Keratinocyte (primary cell): Measurements from ENCODE around the gene UBR2. TPM values are rescaled to one million over a fixed set of nuclear protein-coding genes. Genes with fewer than 3 reads are reported as not detected.
"Not testable (repeated sequence)": the region's sequence is repeated elsewhere in the genome, so short reads cannot be mapped to it uniquely, and the experiment has no call there.

Experiments used
- DNase-seq: peaks from one replicate; pipeline ENCODE4 v3.0.0-alpha.2; 2011; ENCODE audit warnings: low read depth, missing footprints, low spot score
- FAIRE-seq: peaks from 2 replicates; lab custom pipeline; 2011; peaks lifted over from hg19 to GRCh38; lab: Jason Lieb, UNC
- H2AFZ ChIP-seq: 2 replicates; pipeline ENCODE4 v1.6.0; 2012; ENCODE audit warnings: low read length, control low read depth, inconsistent platforms; ENCODE audit not compliant: control insufficient read depth
- H3K27ac ChIP-seq: 2 replicates; pipeline ENCODE4 v1.5.1; 2011; ENCODE audit warnings: low read length; ENCODE audit not compliant: control insufficient read depth, insufficient read depth
- H3K27me3 ChIP-seq: 3 replicates; pipeline ENCODE4 v1.6.0; 2011; ENCODE audit warnings: low read length; ENCODE audit not compliant: control insufficient read depth, insufficient read depth; ENCODE audit errors: extremely low read depth
- H3K36me3 ChIP-seq, 2 experiments: 2 replicates in 1 of 2; 3 replicates in 1 of 2; pipeline ENCODE4 v1.5.1; 2011; ENCODE audit warnings: low read length in 2 of 2, mild to moderate bottlenecking in 1 of 2; ENCODE audit not compliant: control insufficient read depth in 2 of 2, insufficient read depth in 2 of 2; ENCODE audit errors: extremely low read depth in 1 of 2
- H3K4me1 ChIP-seq: 3 replicates; pipeline ENCODE4 v1.5.1; 2011; ENCODE audit warnings: low read length; ENCODE audit not compliant: control insufficient read depth, insufficient read depth; ENCODE audit errors: extremely low read depth
- H3K4me2 ChIP-seq: 3 replicates; pipeline ENCODE4 v1.6.0; 2011; ENCODE audit warnings: low read depth, low read length; ENCODE audit not compliant: control insufficient read depth, insufficient read depth; ENCODE audit errors: extremely low read depth
- H3K4me3 ChIP-seq, 3 experiments: fragments of 200-600 bp in 1 of 3; sonication (generic) in 1 of 3; 2 replicates in 2 of 3; 3 replicates in 1 of 3; pipeline ENCODE4 v1.5.1; 2011 to 2016; ENCODE audit warnings: low read length in 3 of 3, mild to moderate bottlenecking in 3 of 3, control low read depth in 2 of 3, inconsistent platforms in 1 of 3, low read depth in 1 of 3, mixed read lengths in 1 of 3, mixed run types in 1 of 3, moderate library complexity in 1 of 3; ENCODE audit not compliant: control insufficient read depth in 2 of 3, insufficient read depth in 2 of 3; ENCODE audit errors: extremely low read depth in 1 of 3
- H3K79me2 ChIP-seq: 2 replicates; pipeline ENCODE4 v1.6.0; 2012; ENCODE audit warnings: low read length; ENCODE audit not compliant: control insufficient read depth, insufficient read depth
- H3K9ac ChIP-seq: 3 replicates; pipeline ENCODE4 v1.6.0; 2011; ENCODE audit warnings: low read length; ENCODE audit not compliant: control insufficient read depth, insufficient read depth; ENCODE audit errors: extremely low read depth
- H3K9me1 ChIP-seq: 3 replicates; pipeline ENCODE4 v1.6.0; 2011; ENCODE audit warnings: low read length; ENCODE audit not compliant: control insufficient read depth, insufficient read depth; ENCODE audit errors: extremely low read depth
- H3K9me3 ChIP-seq: 2 replicates; pipeline ENCODE4 v1.5.1; 2012; ENCODE audit warnings: low read depth, low read length; ENCODE audit not compliant: control insufficient read depth
- H4K20me1 ChIP-seq: 3 replicates; pipeline ENCODE4 v1.6.0; 2011; ENCODE audit warnings: low read length; ENCODE audit not compliant: control insufficient read depth, insufficient read depth; ENCODE audit errors: extremely low read depth
- CTCF ChIP-seq, 3 experiments: IDR thresholded peaks in 1 of 3; conservative IDR thresholded peaks in 1 of 3; optimal IDR thresholded peaks in 1 of 3; 2 replicates in 2 of 3; 3 replicates in 1 of 3; pipeline versions ENCODE3 to v1.5.1; 2011; ENCODE audit warnings: low read length in 3 of 3, mild to moderate bottlenecking in 3 of 3, moderate library complexity in 2 of 3, control low read depth in 1 of 3, inconsistent platforms in 1 of 3; ENCODE audit not compliant: insufficient read depth in 2 of 3; ENCODE audit errors: extremely low read depth in 1 of 3
- EZH2 ChIP-seq: IDR thresholded peaks from one replicate; pipeline ENCODE4 v1.6.1; 2012; ENCODE audit warnings: inconsistent platforms, mild to moderate bottlenecking, low read length, moderate library complexity
- dilution Hi-C: fragments of 300-500 bp; cut with MboI; formaldehyde crosslinking; loops from one replicate; pipeline ENCODE4 v1.7.0; 2020; ENCODE audit warnings: low sequenced_read_pairs; ENCODE audit not compliant: extremely low pct_ligation_motif_present
- polyA plus RNA-seq, 5 experiments: library from polyadenylated mRNA; depleted of rRNA in 3 of 5; stranded (reverse) in 3 of 5; stranded (forward) in 1 of 5; unstranded in 1 of 5; fragments of >200 nt; gene quantifications; 1 replicate in 1 of 5; 2 replicates in 3 of 5; 3 replicates in 1 of 5; pipeline versions ENCODE4 v1.2.1 to v1.2.3, GENCODE V29; 2011 to 2012; ENCODE audit warnings: missing spikeins in 2 of 5, low read depth in 1 of 5, low replicate concordance in 1 of 5

UBR2 gene
- polyA plus RNA-seq, 1 donor (not counting 4 experiments of a cell fraction or from before 2014, with no cell fraction given) = 21.6 TPM

- Histone ChIP-seq H3K27ac (no peak overlapping the region), H3K27me3 (no peaks in the 10 kb centered on the region), H3K4me2 (no peak overlapping the region), H3K4me3 (no peak overlapping the region), H3K9me1 (no peaks in the 10 kb centered on the region), H2AFZ (no peak overlapping the region), H3K79me2 (peaks cover 68% of the 10 kb centered on the region), H3K9ac (no peak overlapping the region), H3K9me3 (no peaks in the 10 kb centered on the region), H4K20me1 (no peaks in the 10 kb centered on the region), H3K36me3 (peaks cover 0 to 8% of the 10 kb centered on the region in 2 experiments), H3K4me1 (peaks cover 8% of the 10 kb centered on the region)
- TF ChIP-seq EZH2 = no peak
- no peak for TF ChIP-seq CTCF (optimal IDR thresholded peaks at IDR 0.05 in 1 of 3, IDR thresholded peaks at IDR 0.05 in 1 of 3, conservative IDR thresholded peaks at IDR 0.05 in 1 of 3; ENCODE audit: extremely low read depth in 1 of 3, insufficient read depth in 2 of 3, low read length in 3 of 3)
- dilution Hi-C loops = no loop called here
- DNase-seq (no peak), FAIRE-seq (no peak)
Observed at GRCh38 chr6:42572523-42572922, 8.7 kb downstream of the UBR2 start.

GRCh38 chr6:42576538-42576937 is 12.7 kb downstream of the UBR2 start:
- H3K9ac ChIP-seq, H3K27ac ChIP-seq, H4K20me1 ChIP-seq, H3K4me1 ChIP-seq, H3K27me3 ChIP-seq, FAIRE-seq, H3K9me1 ChIP-seq, dilution Hi-C loops, H3K4me2 ChIP-seq, H2AFZ ChIP-seq, H3K9me3 ChIP-seq, DNase-seq, H3K4me3 ChIP-seq: not testable (repeated sequence)
- peaks cover 8 to 10% of the 10 kb centered on the region in 2 experiments for H3K36me3 ChIP-seq
- peaks cover 72% of the 10 kb centered on the region for H3K79me2 ChIP-seq

GRCh38 chr6:42598300-42598699 is 34.5 kb downstream of the UBR2 start:
- FAIRE-seq = no peak
- no peak for TF ChIP-seq CTCF (optimal IDR thresholded peaks at IDR 0.05 in 1 of 3, IDR thresholded peaks at IDR 0.05 in 1 of 3, conservative IDR thresholded peaks at IDR 0.05 in 1 of 3; ENCODE audit: extremely low read depth in 1 of 3, insufficient read depth in 2 of 3, low read length in 3 of 3)
- TF ChIP-seq EZH2 = no peak

More at GRCh38 chr6:42598300-42598699, 34.5 kb downstream of the UBR2 start:
- no peak overlapping the region for H2AFZ ChIP-seq
- H3K9ac ChIP-seq = no peak overlapping the region
- H4K20me1 ChIP-seq = no peaks in the 10 kb centered on the region
- no peaks in the 10 kb centered on the region for H3K4me1 ChIP-seq
- H3K4me3 ChIP-seq = no peak overlapping the region
- H3K27ac ChIP-seq = no peak overlapping the region
- H3K9me3 ChIP-seq = no peaks in the 10 kb centered on the region
- dilution Hi-C loops = no loop called here
- peaks cover 29% of the 10 kb centered on the region for H3K79me2 ChIP-seq
- H3K9me1 ChIP-seq = no peaks in the 10 kb centered on the region
- no peak for DNase-seq
- peaks cover 2 to 10% of the 10 kb centered on the region in 2 experiments for H3K36me3 ChIP-seq
- H3K4me2 ChIP-seq = no peak overlapping the region
- no peaks in the 10 kb centered on the region for H3K27me3 ChIP-seq
